HG03342 (cell line): ENCODE data around the gene TOPBP1.
"Not testable (repeated sequence)": the region's sequence is repeated elsewhere in the genome, so short reads cannot be mapped to it uniquely, and the experiment has no call there.

Source experiments
- ATAC-seq: cut with Tn5 transposase; IDR thresholded peaks from one replicate; pipeline ENCODE4 v1.9.1; 2021; ENCODE audit warnings: mild to moderate bottlenecking, moderate library complexity; ENCODE audit not compliant: unreplicated experiment

The TOPBP1 gene

GRCh38 chr3:133675631-133676335 is 14.0 kb upstream of the TOPBP1 start:
- no peak for ATAC-seq

DNA sequence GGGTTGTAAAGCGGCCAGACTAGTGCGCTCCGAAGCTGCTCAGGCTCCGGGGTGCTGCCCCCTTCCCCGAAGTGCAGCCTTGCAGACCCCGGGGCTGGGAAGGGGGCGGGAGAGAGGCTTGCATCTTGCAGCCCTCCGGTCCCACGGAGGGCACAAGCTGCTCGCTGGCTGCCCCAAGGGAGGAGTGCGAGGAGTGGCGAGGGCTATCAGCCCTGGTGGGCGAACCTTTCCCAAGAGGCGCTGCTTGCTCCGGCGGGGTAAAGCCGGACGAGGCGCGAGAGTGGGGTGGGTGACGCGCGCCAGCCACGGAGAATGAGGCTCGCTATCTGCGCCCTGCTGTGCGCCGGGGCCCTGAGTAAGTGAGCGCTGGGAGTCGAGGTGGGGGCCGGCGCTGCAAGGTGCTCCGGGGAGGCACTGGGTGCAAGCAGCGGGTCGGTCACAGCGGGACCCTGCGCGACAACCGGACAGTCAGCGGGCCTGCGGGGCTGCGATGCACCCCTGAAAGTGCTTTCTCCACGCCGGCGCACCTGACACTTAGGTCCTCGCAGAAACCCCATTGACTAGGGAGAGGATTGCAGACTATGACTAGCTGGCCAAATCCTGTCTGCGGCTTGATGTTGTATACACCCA is 12.7 kb upstream of the TOPBP1 start:
- ATAC-seq = no peak

- no peak for ATAC-seq
Measured at GRCh38 chr3:133673746-133674145, 12.0 kb upstream of the TOPBP1 start.

GRCh38 chr3:133672461-133672860 is 10.7 kb upstream of the TOPBP1 start:
- no peak for ATAC-seq

GRCh38 chr3:133670525-133670995 is 8.8 kb upstream of the TOPBP1 start:
- ATAC-seq = no peak

GRCh38 chr3:133669949-133670524 is 8.3 kb upstream of the TOPBP1 start:
- ATAC-seq = no peak

GRCh38 chr3:133667118-133667517 is 5.4 kb upstream of the TOPBP1 start:
- ATAC-seq = no peak

GRCh38 chr3:133665188-133665587 is 3.4 kb upstream of the TOPBP1 start:
- ATAC-seq = not testable (repeated sequence)

- peak; percentile 45 for ATAC-seq
Measured at GRCh38 chr3:133663569-133664313, 2.0 kb upstream of the TOPBP1 start.

DNA sequence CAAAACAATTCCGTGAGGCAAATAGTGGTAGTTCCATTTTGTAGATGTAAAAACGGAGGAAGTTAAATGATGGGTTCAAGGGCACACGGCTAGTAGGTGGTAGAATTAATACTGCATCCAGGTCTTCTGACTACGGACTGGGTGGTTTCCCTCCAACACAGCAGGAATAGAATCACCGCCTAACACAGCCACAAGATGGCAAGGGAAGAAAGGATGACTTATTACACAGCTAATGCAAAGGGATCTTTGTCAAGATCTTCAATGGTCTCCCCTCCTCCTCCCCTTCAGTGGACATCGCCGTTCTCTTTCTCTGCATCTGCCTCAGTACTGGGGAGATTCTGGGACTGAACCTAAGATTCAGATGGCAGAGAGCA is 524 bp upstream of the TOPBP1 start:
- peak; percentile 44 for ATAC-seq

GRCh38 chr3:133659806-133660205 is 1.9 kb downstream of the TOPBP1 start:
- no peak for ATAC-seq

- no peak for ATAC-seq
Measured at GRCh38 chr3:133655731-133656515, 5.8 kb downstream of the TOPBP1 start.

GRCh38 chr3:133649486-133650068 is 12.2 kb downstream of the TOPBP1 start:
- ATAC-seq = no peak

DNA sequence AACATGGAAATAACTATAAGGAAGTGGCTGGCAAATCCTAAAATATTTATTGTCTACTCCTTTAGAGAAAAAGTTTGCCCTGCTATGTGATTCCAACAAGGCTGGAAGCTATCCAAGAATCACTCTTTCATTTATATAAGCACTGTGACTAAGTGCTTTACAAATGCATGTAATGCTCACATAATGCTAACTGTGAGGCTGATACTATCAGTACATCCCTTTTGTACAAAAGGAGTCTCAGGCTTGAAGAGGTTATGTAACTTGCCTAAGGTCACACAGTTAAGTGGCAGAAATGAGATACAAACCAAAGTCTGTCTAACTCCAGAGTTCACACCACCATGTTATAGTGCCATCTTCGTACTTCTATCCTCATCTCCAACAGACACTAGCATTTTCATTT is 17.0 kb downstream of the TOPBP1 start:
- no peak for ATAC-seq

DNA sequence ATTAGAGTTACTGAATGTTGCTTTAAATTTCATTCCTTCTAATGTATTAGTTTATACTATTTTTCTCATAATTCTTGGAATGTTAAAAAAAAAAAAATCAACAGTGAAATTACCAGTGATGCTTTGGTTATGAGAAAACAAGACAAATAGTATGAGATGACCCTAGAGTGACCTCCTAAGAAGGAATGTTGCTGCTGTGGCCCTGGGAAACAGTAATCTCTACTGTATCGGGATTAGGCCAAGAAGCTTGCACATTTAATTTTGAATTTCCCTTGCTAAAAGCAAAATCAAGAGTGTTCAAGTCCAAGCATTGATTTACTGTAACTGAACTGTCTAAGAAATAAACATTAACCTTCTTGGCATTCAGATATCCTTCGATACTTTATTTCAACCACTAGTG is 18.1 kb downstream of the TOPBP1 start:
- no peak for ATAC-seq

GRCh38 chr3:133641254-133641653 is 20.5 kb downstream of the TOPBP1 start:
- no peak for ATAC-seq

- ATAC-seq = no peak
Measured at GRCh38 chr3:133633439-133633838, 28.3 kb downstream of the TOPBP1 start.

DNA sequence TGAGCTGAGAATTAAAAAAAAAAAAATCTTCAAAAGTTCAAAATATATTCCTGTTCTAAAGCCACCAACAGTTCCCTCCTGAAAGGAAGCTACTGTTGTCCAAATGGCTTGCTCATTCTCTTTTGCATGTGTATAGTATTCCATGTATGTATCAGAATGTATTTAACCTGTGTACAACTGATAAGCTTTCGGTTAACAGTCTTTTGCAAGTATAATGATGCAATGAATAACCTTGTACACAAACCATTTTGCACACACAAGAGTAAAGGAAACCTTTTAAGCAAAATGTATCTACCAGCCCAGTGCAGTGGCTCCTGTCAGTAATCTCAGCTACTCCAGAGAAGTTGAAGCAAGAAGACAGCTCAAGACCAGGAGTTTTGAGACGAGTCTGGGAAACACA is 32.6 kb downstream of the TOPBP1 start:
- no peak for ATAC-seq

DNA sequence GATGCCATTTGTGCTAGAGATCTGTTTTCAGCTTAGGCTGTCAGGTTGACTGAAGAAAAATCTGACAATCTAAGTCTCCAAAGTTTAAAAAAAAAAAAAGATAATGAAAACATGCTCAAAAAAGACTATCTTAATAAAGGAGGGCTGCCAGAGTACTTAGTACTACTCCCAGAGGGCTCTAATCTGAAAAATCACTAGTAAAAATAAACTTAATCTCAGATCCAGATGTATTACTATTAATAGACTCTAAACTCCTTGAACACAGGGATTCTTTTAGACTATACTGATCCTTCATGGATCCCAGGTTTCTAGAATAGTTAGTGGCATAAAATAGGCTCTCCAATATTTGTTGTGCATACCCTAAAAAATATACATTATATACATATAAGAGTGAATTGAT is 34.0 kb downstream of the TOPBP1 start:
- ATAC-seq = no peak

GRCh38 chr3:133620066-133620784 is 41.5 kb downstream of the TOPBP1 start:
- ATAC-seq = peak; percentile 99
